HG03064 (cell line): ENCODE data around the gene IP6K2.
"Not testable (repeated sequence)": the region's sequence is repeated elsewhere in the genome, so short reads cannot be mapped to it uniquely, and the experiment has no call there.

Source experiments
- ATAC-seq: cut with Tn5 transposase; IDR thresholded peaks from one replicate; pipeline ENCODE4 v1.9.1; 2021; ENCODE audit warnings: low read depth; ENCODE audit not compliant: unreplicated experiment

The IP6K2 gene

DNA sequence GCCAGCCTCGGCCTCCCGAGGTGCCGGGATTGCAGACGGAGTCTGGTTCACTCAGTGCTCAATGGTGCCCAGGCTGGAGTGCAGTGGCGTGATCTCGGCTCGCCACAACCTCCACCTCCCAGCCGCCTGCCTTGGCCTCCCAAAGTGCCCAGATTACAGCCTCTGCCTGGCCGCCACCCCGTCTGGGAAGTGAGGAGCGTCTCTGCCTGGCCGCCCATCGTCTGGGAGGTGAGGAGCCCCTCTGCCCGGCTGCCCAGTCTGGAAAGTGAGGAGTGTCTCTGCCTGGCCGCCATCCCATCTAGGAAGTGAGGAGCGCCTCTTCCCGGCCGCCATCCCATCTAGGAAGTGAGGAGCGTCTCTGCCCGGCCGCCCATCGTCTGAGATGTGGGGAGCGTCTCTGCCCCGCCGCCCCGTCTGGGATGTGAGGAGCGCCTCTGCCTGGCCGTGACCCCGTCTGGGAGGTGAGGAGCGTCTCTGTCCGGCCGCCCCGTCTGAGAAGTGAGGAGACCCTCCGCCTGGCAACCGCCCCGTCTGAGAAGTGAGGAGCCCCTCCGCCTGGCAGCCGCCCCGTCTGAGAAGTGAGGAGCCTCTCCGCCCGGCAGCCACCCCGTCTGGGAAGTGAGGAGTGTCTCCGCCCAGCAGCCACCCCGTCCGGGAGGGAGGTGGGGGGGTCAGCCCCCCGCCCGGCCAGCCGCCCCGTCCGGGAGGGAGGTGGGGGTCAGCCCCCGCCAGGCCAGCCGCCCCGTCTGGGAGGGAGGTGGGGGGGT is 16.9 kb upstream of the IP6K2 start:
- ATAC-seq, result not testable (repeated sequence)

DNA sequence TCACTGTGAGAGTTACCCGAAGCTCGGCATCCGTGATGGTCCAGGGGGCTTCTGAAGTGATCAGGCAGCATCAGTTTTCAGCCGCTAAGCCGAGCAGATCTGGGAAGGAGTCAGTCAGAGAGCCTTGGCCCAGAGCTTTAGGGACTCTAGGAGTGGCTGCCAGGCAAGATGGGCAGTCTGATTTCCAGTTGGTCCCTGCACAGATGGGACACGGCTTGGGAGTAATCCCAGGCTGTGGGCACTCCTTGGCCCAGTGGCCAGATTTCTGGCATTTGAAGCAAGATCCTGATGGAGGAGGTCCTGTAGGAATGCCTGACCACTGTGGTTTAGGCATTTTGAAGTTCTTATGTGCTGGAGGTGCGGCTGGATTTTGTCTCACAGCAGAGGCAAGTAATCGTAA is 10.5 kb upstream of the IP6K2 start:
- ATAC-seq, result no peak

DNA sequence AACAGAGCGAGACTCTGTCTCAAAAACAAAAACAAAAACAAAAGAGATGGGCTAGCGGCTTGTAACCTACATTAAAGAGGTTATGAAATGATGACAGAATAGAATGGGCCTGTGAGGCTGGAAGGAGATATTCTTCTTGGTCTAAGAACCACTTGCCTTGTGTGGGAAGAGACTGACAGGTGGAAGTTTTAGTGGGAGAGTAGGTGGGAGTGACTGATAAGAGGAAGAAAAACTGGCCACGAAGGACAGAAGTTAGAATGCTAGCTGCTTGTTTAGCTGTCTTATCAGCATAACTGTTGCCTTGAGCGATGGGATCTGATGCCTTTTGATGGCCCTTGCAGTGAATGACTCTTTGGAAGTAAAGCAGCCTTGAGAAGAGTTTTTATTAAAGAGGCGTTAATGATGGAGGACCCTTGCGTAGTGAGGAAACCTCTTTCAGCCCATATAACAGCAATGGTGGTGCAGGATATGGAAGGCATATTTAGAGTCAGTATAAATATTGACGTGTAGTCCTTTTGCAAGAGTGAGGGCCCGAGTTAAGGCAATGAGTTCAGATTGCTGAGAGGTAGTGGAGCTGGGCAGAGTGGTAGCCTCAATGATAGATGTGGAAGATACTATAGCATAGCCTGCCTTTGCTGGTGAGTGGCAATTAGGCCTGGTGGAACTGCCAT is 8.3 kb upstream of the IP6K2 start:
- not testable (repeated sequence) for ATAC-seq

DNA sequence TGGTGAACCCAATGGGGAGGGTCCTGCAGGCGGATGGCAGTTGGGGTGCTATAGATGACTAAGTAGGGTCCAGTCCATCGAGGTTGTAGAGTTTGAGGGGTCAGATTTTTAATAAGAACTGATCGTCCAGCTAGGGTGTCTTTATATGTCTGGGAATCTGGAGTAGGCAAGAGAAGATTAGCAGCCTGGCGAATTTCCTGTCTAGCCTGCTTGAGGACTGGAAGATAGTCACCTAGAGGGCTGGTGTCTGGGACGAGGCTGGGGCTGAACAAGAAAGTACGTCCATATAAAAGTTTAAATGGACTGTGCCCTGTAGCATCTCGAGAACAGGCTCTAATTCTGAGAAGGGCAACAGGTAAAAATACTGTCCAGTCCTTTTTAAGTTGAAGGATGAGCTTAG is 6.7 kb upstream of the IP6K2 start:
- no peak for ATAC-seq

DNA sequence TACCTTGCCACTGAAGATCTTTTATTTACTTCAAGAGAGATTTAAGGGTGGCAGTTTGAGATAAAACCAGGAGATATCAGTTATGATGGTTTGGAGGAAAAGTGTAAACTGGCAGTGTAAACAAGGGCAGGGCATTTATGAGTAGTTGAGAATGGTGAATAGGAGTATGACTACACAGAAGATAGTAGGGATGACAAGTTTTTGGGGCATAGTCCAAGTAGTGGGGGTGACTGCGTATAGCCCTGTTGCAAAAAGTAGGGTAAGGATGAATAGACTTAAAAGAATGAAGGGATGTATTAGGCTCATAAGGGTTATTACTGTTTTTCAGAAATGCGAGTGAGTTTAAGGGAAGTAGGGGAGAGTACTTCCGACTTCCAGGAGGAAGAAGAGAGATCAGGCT is 6.3 kb upstream of the IP6K2 start:
- ATAC-seq, result not testable (repeated sequence)

DNA sequence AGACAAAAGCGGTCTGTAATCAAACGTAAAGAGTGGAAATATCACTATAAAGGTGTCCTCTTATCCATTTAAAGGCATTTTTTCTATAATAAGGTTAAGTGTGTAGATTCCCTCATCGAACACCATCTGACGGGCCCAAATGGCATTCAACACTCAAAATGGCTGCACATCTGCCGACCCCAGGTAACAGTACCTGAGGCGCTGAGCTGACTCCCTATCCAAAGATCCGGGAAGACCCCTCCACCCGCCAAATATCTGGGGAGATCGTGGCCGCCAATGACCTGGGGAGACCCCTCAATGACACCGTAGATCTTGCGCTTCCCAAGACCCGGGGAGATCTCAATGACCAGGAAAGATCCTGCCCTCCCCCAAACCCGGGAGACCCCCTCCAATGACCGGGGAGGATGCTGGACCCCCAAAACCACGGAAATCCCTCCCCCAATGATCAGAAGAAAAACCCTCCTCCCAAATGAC is 476 bp downstream of the IP6K2 start:
- ATAC-seq, result no peak

DNA sequence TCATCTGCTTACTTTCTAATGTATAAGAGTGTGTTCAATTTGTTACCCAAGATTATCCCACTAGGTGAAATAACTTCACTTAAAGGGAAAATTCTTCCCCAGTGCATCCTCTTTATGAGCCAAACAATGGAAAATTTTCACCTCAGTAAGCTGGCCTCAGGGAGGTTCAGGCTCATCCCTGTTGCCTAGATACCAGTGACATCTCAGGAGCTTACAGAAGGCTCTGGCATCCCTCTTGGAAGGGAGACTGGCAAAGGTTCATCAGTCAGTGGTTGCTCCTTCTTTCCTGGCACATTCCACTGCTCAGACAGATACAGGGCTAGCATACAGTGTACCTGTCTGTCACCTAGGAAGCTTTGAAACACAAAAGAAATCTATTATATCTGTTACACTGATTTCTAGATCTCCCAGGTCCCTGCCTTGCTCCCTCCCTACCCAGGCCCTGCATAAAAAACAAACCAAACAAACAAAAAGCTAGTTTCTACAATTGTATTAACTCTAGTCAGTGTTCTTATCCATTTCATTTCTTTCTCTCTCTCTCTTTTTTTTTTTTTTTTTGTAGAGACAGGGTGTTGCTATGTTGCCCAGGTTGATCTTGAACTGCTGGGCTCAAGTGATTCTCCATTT is 1.7 kb downstream of the IP6K2 start:
- ATAC-seq, result no peak

DNA sequence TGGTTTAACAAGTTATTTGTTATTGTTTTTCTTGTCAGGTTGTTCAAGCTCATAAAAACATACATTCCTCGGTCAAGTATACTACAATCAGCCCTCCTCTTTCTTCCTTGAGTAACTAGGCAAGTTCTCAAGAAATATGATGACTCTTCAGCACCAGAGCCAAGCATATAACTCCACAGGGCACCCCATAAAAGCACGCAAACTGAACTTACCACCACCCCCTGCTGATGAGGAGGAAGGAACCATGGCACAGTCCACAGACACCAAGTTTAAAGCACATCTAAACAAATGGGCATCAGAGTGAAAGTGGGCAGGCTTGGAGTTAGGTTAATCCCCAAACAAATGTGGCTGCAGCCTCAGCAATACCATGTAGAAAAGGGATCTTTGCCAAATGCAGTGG is 5.3 kb downstream of the IP6K2 start:
- ATAC-seq, result no peak

DNA sequence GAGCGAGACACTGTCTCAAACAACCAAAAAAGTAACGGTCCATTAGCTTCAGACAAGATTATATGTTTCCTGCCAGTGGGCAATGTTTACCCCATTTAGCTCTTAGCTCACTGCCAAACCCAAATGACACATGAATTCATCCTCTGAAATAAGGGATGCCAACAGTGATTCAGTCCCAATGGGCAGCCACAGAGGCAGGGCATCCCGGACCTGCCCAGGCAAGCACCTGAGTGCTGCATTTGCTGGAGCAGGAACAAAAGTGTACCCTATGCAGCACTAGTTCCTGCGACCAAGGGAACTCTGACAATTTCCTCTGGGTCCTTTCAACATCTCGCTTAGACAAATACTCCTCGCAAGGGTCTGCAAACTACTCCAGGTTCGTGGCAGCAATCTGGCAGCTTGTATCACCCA is 8.0 kb downstream of the IP6K2 start:
- ATAC-seq, result no peak

DNA sequence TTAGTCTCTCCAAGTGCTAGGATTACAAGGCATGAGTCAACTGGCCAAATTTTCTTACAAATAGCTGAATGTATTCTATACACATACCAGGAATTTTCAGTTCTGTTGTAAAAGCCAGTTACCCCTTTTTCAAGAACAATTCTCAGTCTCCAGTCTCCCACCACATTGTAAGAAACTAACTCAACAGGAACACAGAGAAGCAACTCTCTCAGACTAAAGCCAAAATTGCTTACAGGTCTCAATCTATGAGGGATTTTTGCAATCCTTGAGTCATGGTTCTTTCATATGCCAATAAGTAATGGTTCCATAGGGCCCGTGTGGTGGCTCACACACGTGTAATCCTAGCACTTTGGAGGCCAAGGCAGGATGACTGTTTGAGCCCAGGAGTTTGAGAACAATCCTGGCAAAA is 8.5 kb downstream of the IP6K2 start:
- ATAC-seq, result no peak

DNA sequence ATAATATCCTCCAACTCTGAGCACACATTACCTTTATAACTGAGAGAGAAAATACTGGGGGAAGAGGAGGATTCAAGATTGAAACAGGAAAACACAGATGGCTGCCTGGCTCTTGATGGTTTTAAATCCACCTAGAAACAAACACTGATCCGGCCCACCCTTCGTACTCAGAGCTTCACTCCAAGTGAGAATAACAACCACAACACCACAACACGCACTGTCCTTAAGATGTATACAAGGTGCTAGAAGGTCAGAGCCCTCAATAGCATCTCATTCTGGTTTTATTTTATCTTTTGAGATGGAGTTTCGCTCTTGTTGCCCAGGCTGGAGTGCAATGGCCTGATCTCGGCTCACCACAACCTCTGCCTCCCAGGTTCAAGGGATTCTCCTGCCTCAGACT is 9.9 kb downstream of the IP6K2 start:
- no peak for ATAC-seq

DNA sequence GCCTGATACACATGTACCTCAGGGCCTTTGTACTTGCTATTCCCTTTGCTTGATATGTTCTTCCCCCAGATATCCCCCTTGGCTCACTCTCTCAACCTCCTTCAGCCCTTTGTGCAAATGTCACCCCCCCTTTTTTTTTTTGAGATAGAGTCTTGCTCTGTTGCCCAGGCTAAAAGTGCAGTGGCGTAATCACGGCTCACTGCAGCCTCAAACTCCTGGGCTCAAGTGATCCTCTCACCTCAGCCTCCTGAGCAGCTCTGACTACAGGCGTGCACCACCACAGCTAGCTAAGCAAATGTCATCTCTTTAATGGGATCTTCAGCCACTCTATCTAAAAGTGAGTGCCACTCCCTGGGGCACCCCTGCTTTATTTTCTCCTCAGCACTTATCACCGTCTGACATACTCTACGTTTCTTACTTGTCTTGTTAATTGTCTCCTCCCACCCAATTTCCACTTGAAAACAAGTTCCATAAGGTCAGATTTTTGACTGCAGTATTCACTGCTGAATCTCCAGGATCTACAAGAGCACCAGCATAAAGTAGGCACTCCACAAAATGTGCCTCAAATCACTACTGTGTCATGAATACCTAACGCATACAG is 14.6 kb downstream of the IP6K2 start:
- ATAC-seq, result no peak

DNA sequence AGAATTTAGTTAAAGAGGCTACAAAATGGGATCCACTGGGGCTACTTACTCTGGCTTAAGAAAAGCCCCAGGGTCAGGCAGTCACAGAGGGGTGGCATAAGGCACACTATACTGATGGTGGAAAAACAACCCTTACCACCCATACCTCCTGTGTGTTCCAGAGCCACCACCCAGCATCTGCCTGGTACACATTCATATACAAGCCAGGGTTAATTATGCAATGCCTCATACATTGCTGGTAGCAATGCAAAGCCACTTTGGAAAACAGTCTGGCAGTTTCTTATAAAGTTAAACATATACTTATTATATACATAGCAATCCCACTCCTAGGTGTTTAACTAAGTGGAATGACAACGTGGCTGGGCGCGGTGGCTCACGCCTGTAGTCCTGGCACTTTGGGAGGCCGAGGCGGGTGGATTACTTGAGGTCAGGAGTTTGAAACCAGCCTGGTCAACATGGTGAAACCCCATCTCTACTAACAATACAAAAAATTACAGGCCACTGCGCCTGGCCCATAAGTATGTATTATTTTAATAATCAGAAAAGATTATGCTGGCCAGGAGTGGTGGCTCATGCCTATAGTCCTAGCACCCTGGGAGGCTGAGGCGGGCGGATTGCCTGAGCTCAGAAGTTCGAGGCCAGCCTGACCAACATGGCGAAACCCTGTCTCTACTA is 16.2 kb downstream of the IP6K2 start:
- no peak for ATAC-seq

DNA sequence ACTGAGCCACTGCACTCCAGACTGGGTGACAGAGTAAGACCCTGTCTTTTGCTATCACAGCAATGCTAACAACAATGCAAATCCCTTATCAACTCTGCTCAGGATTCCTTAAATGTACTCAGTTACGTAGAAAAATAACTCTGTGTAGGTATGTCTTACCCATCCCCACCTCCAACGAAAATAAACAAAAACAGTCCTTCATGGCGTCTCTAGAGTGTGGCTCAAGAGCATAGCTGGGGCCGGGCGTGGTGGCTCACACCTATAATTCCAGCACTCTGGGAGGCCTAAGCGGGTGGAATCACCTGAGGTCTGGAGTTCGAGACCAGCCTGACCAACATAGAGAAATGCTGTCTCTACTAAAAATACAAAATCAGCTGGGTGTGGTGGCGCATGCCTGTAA is 18.1 kb downstream of the IP6K2 start:
- ATAC-seq, result no peak

DNA sequence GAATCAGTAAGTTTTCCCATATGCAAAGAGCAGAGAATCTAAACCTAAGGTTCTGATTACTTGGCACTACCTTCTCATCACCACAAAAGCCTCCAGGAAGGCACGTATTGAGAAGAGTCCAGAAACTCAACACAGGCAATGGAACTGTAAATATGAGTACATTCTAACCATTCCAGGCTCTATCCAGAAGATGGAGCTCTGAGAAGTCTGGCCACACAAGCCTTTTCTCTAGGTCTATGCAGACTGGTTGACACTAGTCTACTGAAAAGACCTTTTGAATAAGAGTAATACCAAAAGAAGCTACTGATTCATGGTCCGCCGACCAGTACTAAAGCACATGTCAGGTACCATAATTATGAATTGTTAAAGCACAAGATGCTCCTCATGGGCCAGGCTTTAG is 19.1 kb downstream of the IP6K2 start:
- ATAC-seq, result no peak

DNA sequence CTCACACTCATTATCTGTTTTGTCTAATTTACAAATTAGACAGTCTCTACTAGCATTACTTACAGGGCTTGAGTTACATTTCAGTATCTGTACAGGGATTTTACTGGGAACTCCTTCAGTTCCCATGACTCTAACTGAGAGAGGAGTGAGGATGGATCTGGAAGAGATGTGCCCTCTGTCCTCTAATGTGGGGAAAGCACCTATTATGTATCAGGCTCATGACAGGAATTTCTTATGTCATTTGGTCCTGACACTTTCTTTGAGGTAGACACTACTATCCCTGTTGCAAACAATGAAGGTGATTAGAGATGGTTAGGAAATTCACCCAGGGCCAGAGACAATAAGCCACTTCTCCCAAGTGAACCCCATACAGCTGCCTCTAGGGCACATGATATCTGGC is 20.4 kb downstream of the IP6K2 start:
- no peak for ATAC-seq

DNA sequence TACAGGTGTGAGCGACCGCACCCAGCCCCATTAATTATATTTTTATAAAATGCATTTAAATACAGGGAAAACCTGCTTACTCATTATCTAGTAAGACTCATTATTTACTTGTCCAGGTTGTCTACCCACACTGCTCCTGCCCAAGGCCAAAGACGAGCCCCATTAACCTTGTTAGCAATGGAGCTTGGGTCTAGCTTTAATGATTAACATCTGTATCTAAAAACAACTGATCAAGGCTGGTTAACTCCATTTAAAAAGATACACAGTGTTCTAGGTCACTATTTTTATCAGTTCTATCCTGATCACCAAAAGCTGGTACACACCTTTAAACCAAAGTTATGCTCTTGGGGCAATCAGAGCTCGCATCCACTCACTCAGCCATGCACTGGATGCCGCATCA is 20.9 kb downstream of the IP6K2 start:
- no peak for ATAC-seq

DNA sequence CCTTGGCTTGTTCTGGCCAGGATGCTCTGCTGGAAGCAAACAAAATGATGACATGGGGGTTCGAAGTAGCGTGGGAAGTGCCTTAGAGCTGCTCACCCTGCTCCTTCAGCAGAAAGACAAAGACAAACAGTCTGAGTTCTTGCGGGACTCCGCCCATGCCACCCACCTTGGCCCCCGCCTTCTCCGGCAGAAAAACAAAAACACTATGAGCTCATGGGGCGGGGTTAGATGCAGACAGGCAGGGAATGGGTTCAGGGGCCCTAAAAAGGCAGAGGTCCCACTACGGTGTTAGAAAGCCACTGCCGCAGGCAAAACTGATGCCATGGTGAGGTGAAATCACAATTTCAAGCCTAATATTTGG is 21.6 kb downstream of the IP6K2 start:
- ATAC-seq, result no peak

DNA sequence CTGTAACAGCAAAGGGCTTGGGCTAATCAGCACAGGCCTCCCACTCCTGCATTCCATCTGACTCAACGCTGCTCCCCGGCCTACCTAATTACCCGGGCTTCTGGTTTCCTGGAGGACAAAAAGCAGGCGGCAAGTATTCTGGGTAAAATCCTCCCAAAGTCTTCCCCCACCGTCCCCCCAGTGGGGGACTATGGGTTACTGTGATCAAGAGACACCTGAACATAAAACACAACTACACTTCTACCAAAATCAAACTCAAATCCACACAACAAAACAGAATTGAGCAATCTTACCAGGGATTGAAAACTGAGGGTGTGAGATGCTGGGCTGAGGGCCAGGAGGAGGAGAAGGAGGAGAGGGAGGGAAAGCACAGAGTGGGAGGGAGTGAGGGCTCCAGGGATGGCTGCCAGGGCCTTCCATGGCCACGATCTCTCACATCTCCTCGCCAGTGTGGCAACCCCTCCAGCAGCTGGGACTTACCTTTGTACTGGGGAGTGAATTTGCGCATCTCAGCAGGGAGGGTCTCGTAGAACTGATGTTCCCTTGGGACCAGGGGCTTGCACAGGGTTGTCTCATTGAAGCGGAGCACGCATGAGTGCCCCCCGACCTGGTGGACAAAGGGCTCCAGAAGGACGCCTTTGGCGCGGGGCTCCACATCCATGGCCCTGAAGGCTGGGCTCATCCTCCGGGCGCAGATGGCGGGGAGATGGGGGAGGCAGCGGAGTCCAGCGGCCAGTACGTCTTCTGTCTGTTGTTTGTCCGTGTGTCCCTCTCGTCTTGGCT is 22.2 kb downstream of the IP6K2 start:
- no peak for ATAC-seq

DNA sequence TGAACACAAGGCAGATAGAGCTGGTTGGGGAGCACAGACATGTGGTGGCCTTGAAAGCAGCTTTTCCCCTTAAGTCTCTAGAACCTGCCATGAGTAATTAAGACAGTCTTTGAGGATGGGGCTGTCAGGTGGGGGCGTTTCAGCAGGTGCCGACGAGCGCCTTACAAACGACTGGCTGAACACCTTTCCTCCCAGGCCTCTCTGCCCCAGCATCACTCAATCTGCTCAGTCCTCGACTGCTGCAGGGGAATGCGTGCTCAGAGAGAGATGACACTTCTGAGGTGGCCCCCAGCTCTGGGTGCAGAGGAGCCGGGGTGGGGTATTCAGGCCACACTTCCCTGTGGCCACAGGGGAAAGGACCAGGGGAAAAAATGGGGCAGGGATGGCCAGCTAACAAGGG is 23.2 kb downstream of the IP6K2 start:
- no peak for ATAC-seq
